H1 (cell line): ENCODE data around the gene MVP. TPM values are rescaled to one million over a fixed set of nuclear protein-coding genes. Genes with fewer than 3 reads are reported as not detected.

Experiments
- ASH2L ChIP-seq: fragments of 200-600, 300-600 bp; sonication (generic); IDR thresholded peaks from one replicate; pipeline ENCODE4 v1.7.1; 2017; ENCODE audit warnings: low read length
- CBX5 ChIP-seq: fragments of 300-800, 300-1000 bp; sonication (generic); IDR thresholded peaks from 2 replicates; pipeline ENCODE4 v1.7.1; 2016; ENCODE audit warnings: antibody characterized with exemption, low read length, low read depth
- CHD1 ChIP-seq: IDR thresholded peaks from 2 replicates; pipeline ENCODE4 v1.6.1; 2012; ENCODE audit warnings: low read depth, low read length, improper control_type of control experiment
- JUN ChIP-seq: IDR thresholded peaks from 2 replicates; pipeline ENCODE4 v1.6.1; 2011; ENCODE audit warnings: low read depth, mild to moderate bottlenecking, improper control_type of control experiment, low read length
- SP4 ChIP-seq: IDR thresholded peaks from 2 replicates; pipeline ENCODE4 v1.6.1; 2012; ENCODE audit warnings: low read length, inconsistent platforms
- polyA plus RNA-seq, 7 experiments: library from polyadenylated mRNA; depleted of rRNA in 3 of 7; stranded (reverse) in 5 of 7; unstranded in 2 of 7; fragments of >200 nt in 5 of 7; fragments of 200-250 nt in 2 of 7; gene quantifications; 1 replicate in 5 of 7; 2 replicates in 1 of 7; 4 replicates in 1 of 7; pipeline versions ENCODE4 v1.2.1 to v1.2.3, GENCODE V29; 2011 to 2013; ENCODE audit warnings: missing spikeins in 2 of 7, mixed read lengths in 2 of 7
- total RNA-seq: library from RNA; stranded (reverse); fragmentation: NEBNext Ultra II Directional; extraction: Animal tissue kit (Norgen Biotek cat#: 25700); gene quantifications from 2 replicates; pipeline ENCODE4 v1.2.1, GENCODE V29; 2021
- TF ChIP-seq, protein P1 (sequence below): fragments of 300-600 bp; sonication (generic); IDR thresholded peaks from 2 replicates; pipeline ENCODE4 v1.7.1; 2012; ENCODE audit warnings: low read length, moderate library complexity, mild to moderate bottlenecking, inconsistent platforms; ENCODE audit not compliant: insufficient replicate concordance

Gene MVP
- total and polyA plus RNA-seq, 2 of the 8 experiments (the other 6 are each of a cell fraction or from before 2014, with no cell fraction given): 1.9 TPM

DNA sequence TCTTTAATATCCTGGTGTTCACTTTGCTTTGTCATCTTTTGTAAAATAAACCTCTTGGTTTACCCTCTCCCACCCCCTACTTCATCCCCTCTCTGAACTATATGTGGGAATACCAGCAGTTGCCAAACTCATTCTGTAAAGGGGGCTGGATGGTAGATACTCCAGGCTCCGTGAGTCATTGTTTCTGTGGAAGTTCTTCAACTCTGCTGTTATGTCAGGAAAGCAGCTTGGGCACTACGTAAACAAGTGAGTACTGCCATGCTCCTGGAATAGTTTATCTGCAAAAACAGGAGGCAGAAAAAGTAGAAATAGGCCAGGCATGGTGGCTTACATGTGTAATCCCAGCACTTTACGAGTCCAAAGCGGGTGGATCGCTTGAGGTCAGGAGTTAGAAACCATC is 17.6 kb downstream of the MVP start (continued):
- TF ChIP-seq, protein P1, sequence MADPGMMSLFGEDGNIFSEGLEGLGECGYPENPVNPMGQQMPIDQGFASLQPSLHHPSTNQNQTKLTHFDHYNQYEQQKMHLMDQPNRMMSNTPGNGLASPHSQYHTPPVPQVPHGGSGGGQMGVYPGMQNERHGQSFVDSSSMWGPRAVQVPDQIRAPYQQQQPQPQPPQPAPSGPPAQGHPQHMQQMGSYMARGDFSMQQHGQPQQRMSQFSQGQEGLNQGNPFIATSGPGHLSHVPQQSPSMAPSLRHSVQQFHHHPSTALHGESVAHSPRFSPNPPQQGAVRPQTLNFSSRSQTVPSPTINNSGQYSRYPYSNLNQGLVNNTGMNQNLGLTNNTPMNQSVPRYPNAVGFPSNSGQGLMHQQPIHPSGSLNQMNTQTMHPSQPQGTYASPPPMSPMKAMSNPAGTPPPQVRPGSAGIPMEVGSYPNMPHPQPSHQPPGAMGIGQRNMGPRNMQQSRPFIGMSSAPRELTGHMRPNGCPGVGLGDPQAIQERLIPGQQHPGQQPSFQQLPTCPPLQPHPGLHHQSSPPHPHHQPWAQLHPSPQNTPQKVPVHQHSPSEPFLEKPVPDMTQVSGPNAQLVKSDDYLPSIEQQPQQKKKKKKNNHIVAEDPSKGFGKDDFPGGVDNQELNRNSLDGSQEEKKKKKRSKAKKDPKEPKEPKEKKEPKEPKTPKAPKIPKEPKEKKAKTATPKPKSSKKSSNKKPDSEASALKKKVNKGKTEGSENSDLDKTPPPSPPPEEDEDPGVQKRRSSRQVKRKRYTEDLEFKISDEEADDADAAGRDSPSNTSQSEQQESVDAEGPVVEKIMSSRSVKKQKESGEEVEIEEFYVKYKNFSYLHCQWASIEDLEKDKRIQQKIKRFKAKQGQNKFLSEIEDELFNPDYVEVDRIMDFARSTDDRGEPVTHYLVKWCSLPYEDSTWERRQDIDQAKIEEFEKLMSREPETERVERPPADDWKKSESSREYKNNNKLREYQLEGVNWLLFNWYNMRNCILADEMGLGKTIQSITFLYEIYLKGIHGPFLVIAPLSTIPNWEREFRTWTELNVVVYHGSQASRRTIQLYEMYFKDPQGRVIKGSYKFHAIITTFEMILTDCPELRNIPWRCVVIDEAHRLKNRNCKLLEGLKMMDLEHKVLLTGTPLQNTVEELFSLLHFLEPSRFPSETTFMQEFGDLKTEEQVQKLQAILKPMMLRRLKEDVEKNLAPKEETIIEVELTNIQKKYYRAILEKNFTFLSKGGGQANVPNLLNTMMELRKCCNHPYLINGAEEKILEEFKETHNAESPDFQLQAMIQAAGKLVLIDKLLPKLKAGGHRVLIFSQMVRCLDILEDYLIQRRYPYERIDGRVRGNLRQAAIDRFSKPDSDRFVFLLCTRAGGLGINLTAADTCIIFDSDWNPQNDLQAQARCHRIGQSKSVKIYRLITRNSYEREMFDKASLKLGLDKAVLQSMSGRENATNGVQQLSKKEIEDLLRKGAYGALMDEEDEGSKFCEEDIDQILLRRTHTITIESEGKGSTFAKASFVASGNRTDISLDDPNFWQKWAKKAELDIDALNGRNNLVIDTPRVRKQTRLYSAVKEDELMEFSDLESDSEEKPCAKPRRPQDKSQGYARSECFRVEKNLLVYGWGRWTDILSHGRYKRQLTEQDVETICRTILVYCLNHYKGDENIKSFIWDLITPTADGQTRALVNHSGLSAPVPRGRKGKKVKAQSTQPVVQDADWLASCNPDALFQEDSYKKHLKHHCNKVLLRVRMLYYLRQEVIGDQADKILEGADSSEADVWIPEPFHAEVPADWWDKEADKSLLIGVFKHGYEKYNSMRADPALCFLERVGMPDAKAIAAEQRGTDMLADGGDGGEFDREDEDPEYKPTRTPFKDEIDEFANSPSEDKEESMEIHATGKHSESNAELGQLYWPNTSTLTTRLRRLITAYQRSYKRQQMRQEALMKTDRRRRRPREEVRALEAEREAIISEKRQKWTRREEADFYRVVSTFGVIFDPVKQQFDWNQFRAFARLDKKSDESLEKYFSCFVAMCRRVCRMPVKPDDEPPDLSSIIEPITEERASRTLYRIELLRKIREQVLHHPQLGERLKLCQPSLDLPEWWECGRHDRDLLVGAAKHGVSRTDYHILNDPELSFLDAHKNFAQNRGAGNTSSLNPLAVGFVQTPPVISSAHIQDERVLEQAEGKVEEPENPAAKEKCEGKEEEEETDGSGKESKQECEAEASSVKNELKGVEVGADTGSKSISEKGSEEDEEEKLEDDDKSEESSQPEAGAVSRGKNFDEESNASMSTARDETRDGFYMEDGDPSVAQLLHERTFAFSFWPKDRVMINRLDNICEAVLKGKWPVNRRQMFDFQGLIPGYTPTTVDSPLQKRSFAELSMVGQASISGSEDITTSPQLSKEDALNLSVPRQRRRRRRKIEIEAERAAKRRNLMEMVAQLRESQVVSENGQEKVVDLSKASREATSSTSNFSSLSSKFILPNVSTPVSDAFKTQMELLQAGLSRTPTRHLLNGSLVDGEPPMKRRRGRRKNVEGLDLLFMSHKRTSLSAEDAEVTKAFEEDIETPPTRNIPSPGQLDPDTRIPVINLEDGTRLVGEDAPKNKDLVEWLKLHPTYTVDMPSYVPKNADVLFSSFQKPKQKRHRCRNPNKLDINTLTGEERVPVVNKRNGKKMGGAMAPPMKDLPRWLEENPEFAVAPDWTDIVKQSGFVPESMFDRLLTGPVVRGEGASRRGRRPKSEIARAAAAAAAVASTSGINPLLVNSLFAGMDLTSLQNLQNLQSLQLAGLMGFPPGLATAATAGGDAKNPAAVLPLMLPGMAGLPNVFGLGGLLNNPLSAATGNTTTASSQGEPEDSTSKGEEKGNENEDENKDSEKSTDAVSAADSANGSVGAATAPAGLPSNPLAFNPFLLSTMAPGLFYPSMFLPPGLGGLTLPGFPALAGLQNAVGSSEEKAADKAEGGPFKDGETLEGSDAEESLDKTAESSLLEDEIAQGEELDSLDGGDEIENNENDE: no peak
- no peak for TF ChIP-seq JUN
- no peak for TF ChIP-seq ASH2L
- no peak for TF ChIP-seq CHD1
- no peak for TF ChIP-seq SP4
- no peak for TF ChIP-seq CBX5
